ENCODE data around the gene GTF2A1.

DNA sequence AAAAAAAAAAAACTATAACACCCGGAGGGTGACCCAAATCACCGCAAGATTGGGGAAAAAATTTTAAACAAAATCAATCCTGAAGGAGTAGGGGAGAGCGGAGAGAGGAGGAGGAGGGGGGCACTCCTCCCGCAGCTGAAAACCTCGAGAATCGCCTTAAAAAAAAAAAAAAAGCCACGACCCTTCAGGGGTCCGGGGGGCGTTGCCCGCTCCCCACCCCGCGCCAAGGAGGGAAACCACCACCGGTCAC, 254 bp downstream of the GTF2A1 start:
- TF ChIP-seq RAD21 (IDR thresholded peaks at IDR 0.05) (no peak), TAF1 (conservative IDR thresholded peaks at IDR 0.05) (no peak), YY1 (IDR thresholded peaks at IDR 0.05) (no peak), EGR1 (IDR thresholded peaks at IDR 0.05; ENCODE audit: low read depth in 2 of 2) (no peak), GABPA (IDR thresholded peaks at IDR 0.05 in 1 of 2, conservative IDR thresholded peaks at IDR 0.05 in 1 of 2) (no peak), JUND (IDR thresholded peaks at IDR 0.05) (no peak), NR2F2 (IDR thresholded peaks at IDR 0.05) (no peak), HNF4A (conservative IDR thresholded peaks at IDR 0.05) (no peak)
- TF ChIP-seq, protein P1, sequence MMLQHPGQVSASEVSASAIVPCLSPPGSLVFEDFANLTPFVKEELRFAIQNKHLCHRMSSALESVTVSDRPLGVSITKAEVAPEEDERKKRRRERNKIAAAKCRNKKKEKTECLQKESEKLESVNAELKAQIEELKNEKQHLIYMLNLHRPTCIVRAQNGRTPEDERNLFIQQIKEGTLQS (IDR thresholded peaks at IDR 0.05) = no peak
- TF ChIP-seq, protein P2, sequence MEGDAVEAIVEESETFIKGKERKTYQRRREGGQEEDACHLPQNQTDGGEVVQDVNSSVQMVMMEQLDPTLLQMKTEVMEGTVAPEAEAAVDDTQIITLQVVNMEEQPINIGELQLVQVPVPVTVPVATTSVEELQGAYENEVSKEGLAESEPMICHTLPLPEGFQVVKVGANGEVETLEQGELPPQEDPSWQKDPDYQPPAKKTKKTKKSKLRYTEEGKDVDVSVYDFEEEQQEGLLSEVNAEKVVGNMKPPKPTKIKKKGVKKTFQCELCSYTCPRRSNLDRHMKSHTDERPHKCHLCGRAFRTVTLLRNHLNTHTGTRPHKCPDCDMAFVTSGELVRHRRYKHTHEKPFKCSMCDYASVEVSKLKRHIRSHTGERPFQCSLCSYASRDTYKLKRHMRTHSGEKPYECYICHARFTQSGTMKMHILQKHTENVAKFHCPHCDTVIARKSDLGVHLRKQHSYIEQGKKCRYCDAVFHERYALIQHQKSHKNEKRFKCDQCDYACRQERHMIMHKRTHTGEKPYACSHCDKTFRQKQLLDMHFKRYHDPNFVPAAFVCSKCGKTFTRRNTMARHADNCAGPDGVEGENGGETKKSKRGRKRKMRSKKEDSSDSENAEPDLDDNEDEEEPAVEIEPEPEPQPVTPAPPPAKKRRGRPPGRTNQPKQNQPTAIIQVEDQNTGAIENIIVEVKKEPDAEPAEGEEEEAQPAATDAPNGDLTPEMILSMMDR (IDR thresholded peaks at IDR 0.05; ENCODE audit: low read depth, low read length, missing input control) = no peak
- TF ChIP-seq, protein P3, sequence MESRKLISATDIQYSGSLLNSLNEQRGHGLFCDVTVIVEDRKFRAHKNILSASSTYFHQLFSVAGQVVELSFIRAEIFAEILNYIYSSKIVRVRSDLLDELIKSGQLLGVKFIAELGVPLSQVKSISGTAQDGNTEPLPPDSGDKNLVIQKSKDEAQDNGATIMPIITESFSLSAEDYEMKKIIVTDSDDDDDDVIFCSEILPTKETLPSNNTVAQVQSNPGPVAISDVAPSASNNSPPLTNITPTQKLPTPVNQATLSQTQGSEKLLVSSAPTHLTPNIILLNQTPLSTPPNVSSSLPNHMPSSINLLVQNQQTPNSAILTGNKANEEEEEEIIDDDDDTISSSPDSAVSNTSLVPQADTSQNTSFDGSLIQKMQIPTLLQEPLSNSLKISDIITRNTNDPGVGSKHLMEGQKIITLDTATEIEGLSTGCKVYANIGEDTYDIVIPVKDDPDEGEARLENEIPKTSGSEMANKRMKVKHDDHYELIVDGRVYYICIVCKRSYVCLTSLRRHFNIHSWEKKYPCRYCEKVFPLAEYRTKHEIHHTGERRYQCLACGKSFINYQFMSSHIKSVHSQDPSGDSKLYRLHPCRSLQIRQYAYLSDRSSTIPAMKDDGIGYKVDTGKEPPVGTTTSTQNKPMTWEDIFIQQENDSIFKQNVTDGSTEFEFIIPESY (IDR thresholded peaks at IDR 0.05) = no peak
- TF ChIP-seq, protein P4, sequence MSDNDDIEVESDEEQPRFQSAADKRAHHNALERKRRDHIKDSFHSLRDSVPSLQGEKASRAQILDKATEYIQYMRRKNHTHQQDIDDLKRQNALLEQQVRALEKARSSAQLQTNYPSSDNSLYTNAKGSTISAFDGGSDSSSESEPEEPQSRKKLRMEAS (IDR thresholded peaks at IDR 0.05) = no peak
- TF ChIP-seq, protein P5, sequence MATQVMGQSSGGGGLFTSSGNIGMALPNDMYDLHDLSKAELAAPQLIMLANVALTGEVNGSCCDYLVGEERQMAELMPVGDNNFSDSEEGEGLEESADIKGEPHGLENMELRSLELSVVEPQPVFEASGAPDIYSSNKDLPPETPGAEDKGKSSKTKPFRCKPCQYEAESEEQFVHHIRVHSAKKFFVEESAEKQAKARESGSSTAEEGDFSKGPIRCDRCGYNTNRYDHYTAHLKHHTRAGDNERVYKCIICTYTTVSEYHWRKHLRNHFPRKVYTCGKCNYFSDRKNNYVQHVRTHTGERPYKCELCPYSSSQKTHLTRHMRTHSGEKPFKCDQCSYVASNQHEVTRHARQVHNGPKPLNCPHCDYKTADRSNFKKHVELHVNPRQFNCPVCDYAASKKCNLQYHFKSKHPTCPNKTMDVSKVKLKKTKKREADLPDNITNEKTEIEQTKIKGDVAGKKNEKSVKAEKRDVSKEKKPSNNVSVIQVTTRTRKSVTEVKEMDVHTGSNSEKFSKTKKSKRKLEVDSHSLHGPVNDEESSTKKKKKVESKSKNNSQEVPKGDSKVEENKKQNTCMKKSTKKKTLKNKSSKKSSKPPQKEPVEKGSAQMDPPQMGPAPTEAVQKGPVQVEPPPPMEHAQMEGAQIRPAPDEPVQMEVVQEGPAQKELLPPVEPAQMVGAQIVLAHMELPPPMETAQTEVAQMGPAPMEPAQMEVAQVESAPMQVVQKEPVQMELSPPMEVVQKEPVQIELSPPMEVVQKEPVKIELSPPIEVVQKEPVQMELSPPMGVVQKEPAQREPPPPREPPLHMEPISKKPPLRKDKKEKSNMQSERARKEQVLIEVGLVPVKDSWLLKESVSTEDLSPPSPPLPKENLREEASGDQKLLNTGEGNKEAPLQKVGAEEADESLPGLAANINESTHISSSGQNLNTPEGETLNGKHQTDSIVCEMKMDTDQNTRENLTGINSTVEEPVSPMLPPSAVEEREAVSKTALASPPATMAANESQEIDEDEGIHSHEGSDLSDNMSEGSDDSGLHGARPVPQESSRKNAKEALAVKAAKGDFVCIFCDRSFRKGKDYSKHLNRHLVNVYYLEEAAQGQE (IDR thresholded peaks at IDR 0.05) = no peak
